Measurements from ENCODE around the gene RPL35. TPM values are rescaled to one million over a fixed set of nuclear protein-coding genes. Genes with fewer than 3 reads are reported as not detected.

The RPL35 gene
- polyA plus RNA-seq, 1 of the 3 experiments (the other 2 are of a cell fraction), result 5,348 TPM

GRCh38 chr9:124834591-124834990 lies 27.2 kb downstream of the RPL35 start:
- Histone ChIP-seq H3K9ac (no peak overlapping the region), H3K9me2 (no peaks in the 10 kb centered on the region), H3K9me3 (no peaks in the 10 kb centered on the region), H3K36me3 (replicated peaks in 1 of 2; ENCODE audit: control insufficient read depth in 1 of 2, insufficient read depth in 2 of 2, low read length in 1 of 2) (no peaks in the 10 kb centered on the region), H4K20me1 (ENCODE audit: insufficient read depth) (no peaks in the 10 kb centered on the region), H3F3A (replicated peaks; ENCODE audit: insufficient read depth) (peaks cover 25% of the 10 kb centered on the region), H3K27me3 (ENCODE audit: insufficient read depth) (no peaks in the 10 kb centered on the region), H2AFZ (ENCODE audit: low read depth) (no peak overlapping the region), H3K27ac (ENCODE audit: low read depth in 2 of 2, low read length in 1 of 2) (peak overlapping the region in 1 of 2 experiments; percentile 27; a peak in 1 of 4 replicates), H3K4me3 (ENCODE audit: low read depth in 2 of 2, low read length in 1 of 2) (no peak overlapping the region), H3K79me2 (ENCODE audit: insufficient read depth) (no peaks in the 10 kb centered on the region), H3K4me1 (ENCODE audit: control insufficient read depth in 1 of 2, insufficient read depth in 2 of 2, low read depth in 1 of 2, low read length in 1 of 2) (peaks cover 14 to 24% of the 10 kb centered on the region in 2 experiments; a peak in 3 of 4 replicates), H3K4me2 (peak overlapping the region; percentile 68)
- DNase-seq, result peak; percentile 36
- no peak for TF ChIP-seq SIN3A (IDR thresholded peaks at IDR 0.05; ENCODE audit: borderline replicate concordance, low read depth, low read length)
- TF ChIP-seq FOXM1 (IDR thresholded peaks at IDR 0.05; ENCODE audit: low read depth), result no peak
- TF ChIP-seq, protein P1, sequence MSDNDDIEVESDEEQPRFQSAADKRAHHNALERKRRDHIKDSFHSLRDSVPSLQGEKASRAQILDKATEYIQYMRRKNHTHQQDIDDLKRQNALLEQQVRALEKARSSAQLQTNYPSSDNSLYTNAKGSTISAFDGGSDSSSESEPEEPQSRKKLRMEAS (IDR thresholded peaks at IDR 0.05; ENCODE audit: low read depth), result no peak
- TF ChIP-seq FOSL2 (IDR thresholded peaks at IDR 0.05; ENCODE audit: borderline replicate concordance, low read depth), result peak; percentile 48; the same call in 1 of the 2 replicates
- TF ChIP-seq ELF1 (IDR thresholded peaks at IDR 0.05), result no peak
- TF ChIP-seq SMC3 (IDR thresholded peaks at IDR 0.05; ENCODE audit: low read depth, low read length), result no peak
- no peak for TF ChIP-seq GATA2 (CRISPR knock-in tag; IDR thresholded peaks at IDR 0.05)
- TF ChIP-seq, protein P2, sequence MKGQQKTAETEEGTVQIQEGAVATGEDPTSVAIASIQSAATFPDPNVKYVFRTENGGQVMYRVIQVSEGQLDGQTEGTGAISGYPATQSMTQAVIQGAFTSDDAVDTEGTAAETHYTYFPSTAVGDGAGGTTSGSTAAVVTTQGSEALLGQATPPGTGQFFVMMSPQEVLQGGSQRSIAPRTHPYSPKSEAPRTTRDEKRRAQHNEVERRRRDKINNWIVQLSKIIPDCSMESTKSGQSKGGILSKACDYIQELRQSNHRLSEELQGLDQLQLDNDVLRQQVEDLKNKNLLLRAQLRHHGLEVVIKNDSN (IDR thresholded peaks at IDR 0.05; ENCODE audit: borderline replicate concordance, low read depth), result no peak
- TF ChIP-seq NFIC (IDR thresholded peaks at IDR 0.05; ENCODE audit: borderline replicate concordance), result peak; percentile 31; the same call in 1 of the 2 replicates
- TF ChIP-seq GABPA (IDR thresholded peaks at IDR 0.05; ENCODE audit: low read depth), result no peak
- peak; percentile 60 for TF ChIP-seq PBX3 (IDR thresholded peaks at IDR 0.05)
- peak; percentile 27; the same call in 1 of the 2 replicates for TF ChIP-seq TCF12 (IDR thresholded peaks at IDR 0.05)
- no peak for TF ChIP-seq RXRA (IDR thresholded peaks at IDR 0.05; ENCODE audit: borderline replicate concordance, low read depth)
- TF ChIP-seq JUND (IDR thresholded peaks at IDR 0.05), result no peak
- TF ChIP-seq TAF1 (IDR thresholded peaks at IDR 0.05; ENCODE audit: borderline replicate concordance, low read depth, low read length), result no peak
- CTCF ChIA-PET, result interaction anchor here (0.9 to 33.6 kb wide), 4 partner anchors 19 to 109 kb away, joined by 3 to 1436 read pairs (median 178); partner anchors contain the start of genes NR6A1, OLFML2A and WDR38
- POLR2A ChIA-PET, result interaction anchor here (0.6 kb wide), 1 partner anchor 17 kb away, joined by 4 read pairs; no protein-coding TSS in a partner anchor
- 60% methylated on average over 5 of the region's 7 CpGs for whole genome bisulfite sequencing (ENCODE audit: low lambda C conversion rate)

DNA sequence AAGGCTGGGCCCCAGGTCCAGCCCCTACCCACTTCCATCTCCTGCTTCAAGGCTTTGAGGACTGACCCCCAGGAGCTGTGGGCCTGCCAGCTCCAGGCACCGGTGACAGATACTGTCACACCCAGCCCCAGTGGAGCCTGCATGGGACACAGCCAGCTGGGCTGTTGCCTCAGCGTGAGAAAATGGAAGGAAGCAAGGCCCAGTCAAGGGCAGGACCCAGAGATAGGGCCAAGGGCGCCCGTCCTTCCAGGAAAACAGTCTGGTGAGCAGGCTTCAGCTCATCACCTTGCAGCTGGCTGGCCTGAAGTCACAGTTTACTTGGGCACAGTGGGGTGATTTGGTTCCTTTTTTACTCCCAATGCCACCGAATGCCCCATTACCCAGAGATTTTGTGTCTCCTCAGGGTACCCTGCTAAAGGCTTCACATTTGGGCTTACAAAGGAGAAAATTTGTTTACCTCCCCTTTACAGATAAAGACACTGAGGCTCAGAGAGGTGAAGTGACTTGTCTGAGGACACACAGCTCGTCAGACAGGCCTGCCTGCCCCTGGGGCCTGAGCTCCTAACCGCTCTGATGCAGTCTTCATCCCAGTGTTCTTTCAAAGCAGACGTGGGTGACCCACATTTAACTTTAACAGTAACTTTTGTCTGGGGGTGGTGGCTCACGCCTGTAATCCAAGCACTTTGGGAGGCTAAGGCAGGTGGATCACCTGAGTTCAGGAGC lies 30.0 kb downstream of the RPL35 start:
- no peaks in the 10 kb centered on the region for H3K9me3 ChIP-seq
- no peak overlapping the region for H3K4me2 ChIP-seq
- H3K36me3 ChIP-seq (replicated peaks in 1 of 2; ENCODE audit: control insufficient read depth in 1 of 2, insufficient read depth in 2 of 2, low read length in 1 of 2), result no peaks in the 10 kb centered on the region
- no peak for TF ChIP-seq GABPA (IDR thresholded peaks at IDR 0.05; ENCODE audit: low read depth)
- TF ChIP-seq SMC3 (IDR thresholded peaks at IDR 0.05; ENCODE audit: low read depth, low read length), result no peak
- TF ChIP-seq SIN3A (IDR thresholded peaks at IDR 0.05; ENCODE audit: borderline replicate concordance, low read depth, low read length), result no peak
- no peak for TF ChIP-seq MXI1 (IDR thresholded peaks at IDR 0.05; ENCODE audit: low read depth, low read length)
- TF ChIP-seq POLR2AphosphoS5 (IDR thresholded peaks at IDR 0.05; ENCODE audit: low read depth, low read length), result no peak
- no peak for TF ChIP-seq GATA2 (CRISPR knock-in tag; IDR thresholded peaks at IDR 0.05)
- no peak for TF ChIP-seq CHD2 (IDR thresholded peaks at IDR 0.05; ENCODE audit: low read length, partially characterized antibody)
- TF ChIP-seq, protein P2 (IDR thresholded peaks at IDR 0.05; ENCODE audit: borderline replicate concordance, low read depth), result no peak
- no peak for TF ChIP-seq ELF1 (IDR thresholded peaks at IDR 0.05)
- no peak for TF ChIP-seq FOXJ3 (CRISPR knock-in tag; IDR thresholded peaks at IDR 0.05)
- TF ChIP-seq MEF2A (IDR thresholded peaks at IDR 0.05; ENCODE audit: borderline replicate concordance, low read depth), result no peak
- H3K4me3 ChIP-seq (ENCODE audit: low read depth in 2 of 2, low read length in 1 of 2), result no peak overlapping the region
- CTCF ChIA-PET, result interaction anchor here (4.1 to 33.6 kb wide), 3 partner anchors 9 to 56 kb away, joined by 18 to 1436 read pairs (median 353); partner anchors contain the start of genes NR6A1, OLFML2A and WDR38
- peak overlapping the region in 1 of 2 experiments; percentile 65; a peak in 2 of 4 replicates for H3K27ac ChIP-seq (ENCODE audit: low read depth in 2 of 2, low read length in 1 of 2)
- peaks cover 25% of the 10 kb centered on the region for H3F3A ChIP-seq (replicated peaks; ENCODE audit: insufficient read depth)
- 93% methylated on average over 8 of the region's 9 CpGs for WGBS (ENCODE audit: low lambda C conversion rate)
- DNase-seq, result no peak
- H3K27me3 ChIP-seq (ENCODE audit: insufficient read depth), result no peaks in the 10 kb centered on the region
- H3K9ac ChIP-seq, result no peak overlapping the region
- H3K4me1 ChIP-seq (ENCODE audit: control insufficient read depth in 1 of 2, insufficient read depth in 2 of 2, low read depth in 1 of 2, low read length in 1 of 2), result peaks cover 14 to 24% of the 10 kb centered on the region in 2 experiments; a peak in 3 of 4 replicates
- H4K20me1 ChIP-seq (ENCODE audit: insufficient read depth), result no peaks in the 10 kb centered on the region
- POLR2A ChIA-PET, result no interaction called here
- H2AFZ ChIP-seq (ENCODE audit: low read depth), result no peak overlapping the region
- no peaks in the 10 kb centered on the region for H3K79me2 ChIP-seq (ENCODE audit: insufficient read depth)
- no peaks in the 10 kb centered on the region for H3K9me2 ChIP-seq

Measured in SK-N-SH (cell line).